GM21360 (cell line): ENCODE data around the gene USP22.

Experiments used
- ATAC-seq: cut with Tn5 transposase; IDR thresholded peaks from one replicate; pipeline ENCODE4 v1.9.1; 2021; ENCODE audit warnings: mild to moderate bottlenecking, moderate library complexity; ENCODE audit not compliant: unreplicated experiment

Gene USP22

GRCh38 chr17:21003007-21003621, 39.7 kb downstream of the USP22 start:
- no peak for ATAC-seq

- ATAC-seq = no peak
These were observed 40.4 kb downstream of the USP22 start for GRCh38 chr17:21002309-21003006.

- ATAC-seq = no peak
These were observed 41.0 kb downstream of the USP22 start for GRCh38 chr17:21001813-21002221.

- ATAC-seq = no peak
These were observed 41.5 kb downstream of the USP22 start for GRCh38 chr17:21001111-21001812.

- ATAC-seq = no peak
These were observed 42.8 kb downstream of the USP22 start for GRCh38 chr17:20999841-21000532.

- no peak for ATAC-seq
These were observed 43.7 kb downstream of the USP22 start for GRCh38 chr17:20999044-20999573.

- ATAC-seq = no peak
These were observed 44.2 kb downstream of the USP22 start for GRCh38 chr17:20998571-20999043.

- no peak for ATAC-seq
These were observed 44.9 kb downstream of the USP22 start for GRCh38 chr17:20997711-20998570.

- ATAC-seq = no peak
These were observed 45.8 kb downstream of the USP22 start for GRCh38 chr17:20996724-20997615.

GRCh38 chr17:20995873-20996723, 46.7 kb downstream of the USP22 start:
- no peak for ATAC-seq

GRCh38 chr17:20995164-20995872, 47.5 kb downstream of the USP22 start:
- ATAC-seq = no peak

- ATAC-seq = no peak
These were observed 48.0 kb downstream of the USP22 start for GRCh38 chr17:20994779-20995149.

- no peak for ATAC-seq
These were observed 48.7 kb downstream of the USP22 start for GRCh38 chr17:20993863-20994778.

GRCh38 chr17:20992987-20993862, 49.6 kb downstream of the USP22 start:
- ATAC-seq = no peak

GRCh38 chr17:20992416-20992815, 50.4 kb downstream of the USP22 start:
- ATAC-seq = no peak
